PFSK-1 (cell line): ENCODE data around the gene GORASP1.

ENCODE experiments used
- FOXP2 ChIP-seq: optimal IDR thresholded peaks from 2 replicates; pipeline ENCODE3; 2011; ENCODE audit warnings: borderline replicate concordance, control low read depth, inconsistent platforms; ENCODE audit not compliant: insufficient read depth; ENCODE audit errors: extremely low read length, extremely low read depth
- POLR2AphosphoS5 ChIP-seq: IDR thresholded peaks from 2 replicates; pipeline ENCODE4 v1.6.1; 2012; ENCODE audit warnings: low read depth, mild to moderate bottlenecking, control low read depth, low read length, moderate library complexity
- REST ChIP-seq, 2 experiments: IDR thresholded peaks; 2 replicates each; pipeline versions ENCODE4 v1.6.1 to v1.8.0; 2011 to 2012; ENCODE audit warnings: low read depth in 2 of 2, low read length in 2 of 2, control low read depth in 1 of 2, inconsistent platforms in 1 of 2, mild to moderate bottlenecking in 1 of 2, moderate library complexity in 1 of 2; ENCODE audit not compliant: insufficient read depth in 1 of 2
- SIN3A ChIP-seq: IDR thresholded peaks from 2 replicates; pipeline ENCODE4 v1.6.1; 2012; ENCODE audit warnings: mild to moderate bottlenecking, low read length, moderate library complexity, borderline replicate concordance; ENCODE audit not compliant: insufficient read depth
- TAF1 ChIP-seq: IDR thresholded peaks from 2 replicates; pipeline ENCODE4 v1.6.1; 2012; ENCODE audit warnings: low read length, control low read depth, borderline replicate concordance; ENCODE audit not compliant: insufficient read depth

GORASP1 gene

GRCh38 chr3:39104961-39105686 is 2.3 kb downstream of the GORASP1 start:
- TF ChIP-seq TAF1 (no peak), SIN3A (no peak), POLR2AphosphoS5 (no peak), FOXP2 (no peak), REST (IDR thresholded peaks at IDR 0.05; ENCODE audit: insufficient read depth in 1 of 2, low read depth in 2 of 2, low read length in 2 of 2) (no peak)

GRCh38 chr3:39103791-39104552 is 3.5 kb downstream of the GORASP1 start:
- TF ChIP-seq REST (IDR thresholded peaks at IDR 0.05; ENCODE audit: insufficient read depth in 1 of 2, low read depth in 2 of 2, low read length in 2 of 2), result no peak
- TF ChIP-seq SIN3A, result no peak
- no peak for TF ChIP-seq TAF1
- no peak for TF ChIP-seq FOXP2
- TF ChIP-seq POLR2AphosphoS5, result no peak

- TF ChIP-seq TAF1 (no peak), SIN3A (no peak), FOXP2 (no peak)
These were observed 4.1 kb downstream of the GORASP1 start for GRCh38 chr3:39103324-39103693.

GRCh38 chr3:39102504-39103323 is 4.7 kb downstream of the GORASP1 start:
- no peak for TF ChIP-seq REST (IDR thresholded peaks at IDR 0.05; ENCODE audit: insufficient read depth in 1 of 2, low read depth in 2 of 2, low read length in 2 of 2)

GRCh38 chr3:39101022-39101689 is 6.3 kb downstream of the GORASP1 start:
- TF ChIP-seq REST (IDR thresholded peaks at IDR 0.05; ENCODE audit: insufficient read depth in 1 of 2, low read depth in 2 of 2, low read length in 2 of 2) (no peak), TAF1 (no peak), SIN3A (no peak), POLR2AphosphoS5 (no peak), FOXP2 (no peak)
